Fibroblast of lung (primary cell): ENCODE data around the gene OPA1. TPM values are rescaled to one million over a fixed set of nuclear protein-coding genes. Genes with fewer than 3 reads are reported as not detected.

Source experiments
- DNase-seq, 2 donors: peaks; one replicate each; pipeline versions ENCODE4 v3.0.0 to v3.0.0-alpha.2; 2010; ENCODE audit warnings: low read depth in 2 of 2
- H2AFZ ChIP-seq: 2 replicates; pipeline ENCODE4 v1.5.1; 2012; ENCODE audit warnings: low read length, control low read depth, inconsistent platforms
- H3K27ac ChIP-seq: 2 replicates; pipeline ENCODE4 v1.5.1; 2011; ENCODE audit warnings: low read length, control low read depth; ENCODE audit not compliant: insufficient read depth
- H3K27me3 ChIP-seq: 2 replicates; pipeline ENCODE4 v1.5.1; 2011; ENCODE audit warnings: mild to moderate bottlenecking, low read length; ENCODE audit not compliant: control insufficient read depth, insufficient read depth
- H3K36me3 ChIP-seq: 2 replicates; pipeline ENCODE4 v1.5.1; 2011; ENCODE audit warnings: low read length; ENCODE audit not compliant: control insufficient read depth, insufficient read depth
- H3K4me1 ChIP-seq: 2 replicates; pipeline ENCODE4 v1.5.1; 2011; ENCODE audit warnings: low read length; ENCODE audit not compliant: control insufficient read depth, insufficient read depth; ENCODE audit errors: extremely low read depth
- H3K4me2 ChIP-seq: 2 replicates; pipeline ENCODE4 v1.5.1; 2011; ENCODE audit warnings: low read length, control low read depth; ENCODE audit not compliant: insufficient read depth; ENCODE audit errors: extremely low read depth
- H3K4me3 ChIP-seq, 4 experiments: fragments of 200-600 bp in 1 of 4; sonication (generic) in 1 of 4; replicated peaks in 1 of 4; 2 replicates each; pipeline ENCODE4 v1.5.1; 2011 to 2016; ENCODE audit warnings: low read length in 4 of 4, low read depth in 3 of 4, mild to moderate bottlenecking in 3 of 4, control low read depth in 2 of 4, inconsistent platforms in 1 of 4, mixed read lengths in 1 of 4; ENCODE audit not compliant: insufficient read depth in 1 of 4; ENCODE audit errors: control extremely low read depth in 1 of 4
- H3K79me2 ChIP-seq: 2 replicates; pipeline ENCODE4 v1.5.1; 2012; ENCODE audit warnings: mild to moderate bottlenecking, low read length, inconsistent platforms; ENCODE audit not compliant: control insufficient read depth, insufficient read depth
- H3K9ac ChIP-seq: 2 replicates; pipeline ENCODE4 v1.5.1; 2011; ENCODE audit warnings: mild to moderate bottlenecking, low read length, control low read depth; ENCODE audit not compliant: insufficient read depth
- H3K9me3 ChIP-seq: 2 replicates; pipeline ENCODE4 v1.5.1; 2012; ENCODE audit warnings: low read depth, low read length; ENCODE audit not compliant: control insufficient read depth, insufficient read depth
- H4K20me1 ChIP-seq: 2 replicates; pipeline ENCODE4 v1.5.1; 2011; ENCODE audit warnings: low read length; ENCODE audit not compliant: control insufficient read depth, insufficient read depth; ENCODE audit errors: extremely low read depth
- CTCF ChIP-seq, 2 donors: IDR thresholded peaks in 1 of 2; conservative IDR thresholded peaks in 1 of 2; 1 replicate in 1 of 2; 2 replicates in 1 of 2; pipeline ENCODE4 v1.5.1; 2011 to 2012; ENCODE audit warnings: low read length in 2 of 2, control low read depth in 1 of 2, inconsistent platforms in 1 of 2, low read depth in 1 of 2, mild to moderate bottlenecking in 1 of 2
- EZH2 ChIP-seq: IDR thresholded peaks from 2 replicates; pipeline ENCODE4 v1.5.1; 2012; ENCODE audit warnings: low read length, control low read depth, mild to moderate bottlenecking; ENCODE audit errors: missing control alignments
- polyA plus RNA-seq, 2 donors: library from polyadenylated mRNA; depleted of rRNA in 1 of 2; stranded (reverse) in 1 of 2; unstranded in 1 of 2; fragments of >200 nt; gene quantifications; 2 replicates each; pipeline ENCODE4 v1.2.1, GENCODE V29; 2011 to 2012; ENCODE audit warnings: missing spikeins in 1 of 2
- total RNA-seq: library from RNA; depleted of rRNA; stranded (reverse); fragments of >200 nt; gene quantifications from 2 replicates; pipeline ENCODE4 v1.2.1, GENCODE V29; 2014

The OPA1 gene
- total and polyA plus RNA-seq, 2 donors (not counting 1 experiment from before 2014, with no cell fraction given) = 40.6 to 63.9 TPM

GRCh38 chr3:193673845-193674244 is 80.8 kb downstream of the OPA1 start:
- Histone ChIP-seq H3K27me3 (no peaks in the 10 kb centered on the region), H3K4me1 (no peaks in the 10 kb centered on the region), H2AFZ (no peak overlapping the region), H3K9ac (no peak overlapping the region), H3K27ac (no peak overlapping the region), H3K4me2 (no peak overlapping the region), H3K4me3 (no peak overlapping the region), H3K36me3 (no peaks in the 10 kb centered on the region), H4K20me1 (no peaks in the 10 kb centered on the region), H3K79me2 (no peaks in the 10 kb centered on the region), H3K9me3 (no peaks in the 10 kb centered on the region)
- DNase-seq = no peak
- TF ChIP-seq EZH2 = no peak
- no peak for TF ChIP-seq CTCF (conservative IDR thresholded peaks at IDR 0.05 in 1 of 2, IDR thresholded peaks at IDR 0.05 in 1 of 2; ENCODE audit: low read depth in 1 of 2, low read length in 2 of 2)

- Histone ChIP-seq H3K4me2 (no peak overlapping the region), H4K20me1 (no peaks in the 10 kb centered on the region), H3K9me3 (no peaks in the 10 kb centered on the region), H2AFZ (no peak overlapping the region), H3K36me3 (no peaks in the 10 kb centered on the region), H3K27me3 (no peaks in the 10 kb centered on the region), H3K79me2 (no peaks in the 10 kb centered on the region), H3K27ac (no peak overlapping the region), H3K4me1 (no peaks in the 10 kb centered on the region), H3K4me3 (no peak overlapping the region), H3K9ac (no peak overlapping the region)
- DNase-seq = no peak
- no peak for TF ChIP-seq CTCF (conservative IDR thresholded peaks at IDR 0.05 in 1 of 2, IDR thresholded peaks at IDR 0.05 in 1 of 2; ENCODE audit: low read depth in 1 of 2, low read length in 2 of 2)
- TF ChIP-seq EZH2 = no peak
These were observed 81.7 kb downstream of the OPA1 start for GRCh38 chr3:193674714-193675113.

GRCh38 chr3:193677734-193678133 is 84.7 kb downstream of the OPA1 start:
- H3K79me2 ChIP-seq = no peaks in the 10 kb centered on the region
- H2AFZ ChIP-seq = no peak overlapping the region
- H3K4me2 ChIP-seq = no peak overlapping the region
- H4K20me1 ChIP-seq = no peaks in the 10 kb centered on the region
- H3K4me3 ChIP-seq = no peak overlapping the region
- TF ChIP-seq CTCF (conservative IDR thresholded peaks at IDR 0.05 in 1 of 2, IDR thresholded peaks at IDR 0.05 in 1 of 2; ENCODE audit: low read depth in 1 of 2, low read length in 2 of 2) = no peak
- no peak for TF ChIP-seq EZH2
- H3K4me1 ChIP-seq = no peaks in the 10 kb centered on the region
- DNase-seq = no peak
- no peaks in the 10 kb centered on the region for H3K9me3 ChIP-seq
- H3K9ac ChIP-seq = no peak overlapping the region
- no peaks in the 10 kb centered on the region for H3K36me3 ChIP-seq
- no peak overlapping the region for H3K27ac ChIP-seq
- no peaks in the 10 kb centered on the region for H3K27me3 ChIP-seq
